AG04449 (cell line): Measurements from ENCODE around the gene BICD2.

ENCODE experiments used
- CTCF ChIA-PET: fragments of 350-600 bp; formaldehyde crosslinking; extraction: SDS; loops from one replicate; lab custom pipeline; 2021; ENCODE audit warnings: antibody characterized with exemption; lab: Yijun Ruan, JAX
- POLR2A ChIA-PET: fragments of 400-600, 350-600 bp; formaldehyde crosslinking; extraction: SDS; loops from one replicate; lab custom pipeline; 2020; ENCODE audit warnings: antibody characterized with exemption, inconsistent platforms; lab: Yijun Ruan, JAX
- DNase-seq: peaks from one replicate; pipeline ENCODE4 v3.0.0-alpha.2; 2010; ENCODE audit warnings: low read depth, low spot score
- H3K4me3 ChIP-seq: 2 replicates; pipeline ENCODE4 v1.5.1; 2011; ENCODE audit warnings: low read depth, mild to moderate bottlenecking, control low read depth, low read length
- CTCF ChIP-seq: IDR thresholded peaks from one replicate; pipeline ENCODE4 v1.5.1; 2011; ENCODE audit warnings: mild to moderate bottlenecking, moderate library complexity, low read length, control low read depth, inconsistent platforms; ENCODE audit not compliant: insufficient read depth; ENCODE audit errors: missing control alignments

Gene BICD2

DNA sequence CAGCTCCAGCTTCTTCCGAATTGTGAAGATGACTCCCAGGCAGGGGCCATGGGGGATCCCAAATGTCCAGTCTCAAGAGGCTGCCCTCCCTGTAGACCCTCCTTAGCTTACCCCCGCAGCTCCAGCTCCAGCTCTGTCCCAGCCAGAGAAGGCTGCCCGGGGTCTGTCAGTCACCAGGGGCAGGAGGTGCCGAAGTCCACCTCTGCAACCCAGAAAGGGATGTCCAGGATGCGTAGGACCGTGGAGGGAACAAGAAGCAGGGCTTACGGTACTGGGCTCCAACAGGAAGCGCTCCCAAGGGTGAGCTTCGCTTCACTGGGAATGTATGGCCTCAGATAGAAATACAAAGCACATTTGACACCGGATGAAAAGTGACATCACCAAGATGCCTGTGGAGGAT is 100.7 kb downstream of the BICD2 start:
- POLR2A ChIA-PET = no interaction called here
- no peak overlapping the region for H3K4me3 ChIP-seq
- CTCF ChIA-PET = no interaction called here
- TF ChIP-seq CTCF = no peak
- DNase-seq = no peak

DNA sequence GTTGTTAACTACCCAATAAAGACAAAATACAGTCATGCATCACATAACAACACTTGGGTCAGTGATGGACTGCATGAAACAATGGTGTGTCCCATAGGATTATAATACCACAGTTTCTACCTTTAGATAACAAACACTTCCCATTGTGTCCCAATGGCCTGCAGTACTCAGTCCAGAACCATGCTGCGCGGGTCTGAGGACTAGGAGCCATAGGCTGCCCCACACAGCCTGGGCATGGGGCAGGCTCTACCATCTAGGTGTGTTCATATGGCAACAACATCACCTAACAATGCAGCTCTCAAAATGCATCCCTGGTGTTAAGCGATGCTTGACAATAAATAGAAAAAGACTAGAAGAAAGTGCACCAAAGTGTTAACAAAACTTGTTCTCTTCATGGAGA is 101.5 kb downstream of the BICD2 start:
- CTCF ChIA-PET = no interaction called here
- no peak overlapping the region for H3K4me3 ChIP-seq
- POLR2A ChIA-PET = no interaction called here
- TF ChIP-seq CTCF = no peak
- no peak for DNase-seq

- ChIA-PET POLR2A (no interaction called here), CTCF (interaction anchor here (0.8 kb wide), 1 partner anchor 282 kb away, joined by 3 read pairs; no protein-coding TSS in a partner anchor)
- TF ChIP-seq CTCF = no peak
- DNase-seq = no peak
- H3K4me3 ChIP-seq = no peak overlapping the region
These were observed 102.9 kb downstream of the BICD2 start for GRCh38 chr9:92661743-92662142.
